Naive thymus-derived CD4-positive, alpha-beta T cell (primary cell): Measurements from ENCODE around the gene STARD3NL. TPM values are rescaled to one million over a fixed set of nuclear protein-coding genes. Genes with fewer than 3 reads are reported as not detected.

ENCODE experiments used
- ATAC-seq: fragments of 150-1000 bp; cut with Tn5 transposase; 2 replicates; pipeline ENCODE4 v1.10.0; 2021; ENCODE audit warnings: mild to moderate bottlenecking, moderate library complexity
- CTCF ChIA-PET: fragments of 350-600 bp; sonication (Branson Sonifier 250); formaldehyde crosslinking; loops from one replicate; lab custom pipeline; 2021; ENCODE audit warnings: antibody characterized with exemption; lab: Charles Lee
- POLR2A ChIA-PET: fragments of 350-600 bp; sonication (Branson Sonifier 250); formaldehyde crosslinking; loops from one replicate; lab custom pipeline; 2021; ENCODE audit warnings: antibody characterized with exemption, inconsistent platforms; lab: Charles Lee
- DNase-seq, 9 donors: peaks; one replicate each; pipeline versions ENCODE4 v3.0.0 to v3.0.0-alpha.2; 2020 to 2022; ENCODE audit warnings: mixed read lengths in 1 of 9
- H3K27ac ChIP-seq: one replicate; pipeline ENCODE4 v1.7.0; 2013; ENCODE audit warnings: mild to moderate bottlenecking, low read depth, low read length, moderate library complexity
- H3K27me3 ChIP-seq, 2 donors: one replicate each; pipeline ENCODE4 v1.7.0; 2013; ENCODE audit warnings: low read length in 2 of 2, mild to moderate bottlenecking in 2 of 2, moderate library complexity in 2 of 2; ENCODE audit not compliant: control insufficient read depth in 2 of 2, insufficient read depth in 2 of 2
- H3K36me3 ChIP-seq, 3 experiments: 1 replicate in 2 of 3; 2 replicates in 1 of 3; pipeline ENCODE4 v1.7.0; 2013; ENCODE audit warnings: low read length in 3 of 3, mild to moderate bottlenecking in 3 of 3, moderate library complexity in 1 of 3; ENCODE audit not compliant: insufficient read depth in 3 of 3, control insufficient read depth in 2 of 3
- H3K4me1 ChIP-seq, 2 donors: one replicate each; pipeline ENCODE4 v1.7.0; 2013; ENCODE audit warnings: low read length in 2 of 2, mild to moderate bottlenecking in 2 of 2, moderate library complexity in 1 of 2; ENCODE audit not compliant: control insufficient read depth in 2 of 2, insufficient read depth in 2 of 2
- H3K4me3 ChIP-seq: 2 replicates; pipeline ENCODE4 v1.7.0; 2013; ENCODE audit warnings: mild to moderate bottlenecking, low read length
- H3K9me3 ChIP-seq, 3 experiments: 1 replicate in 2 of 3; 2 replicates in 1 of 3; pipeline ENCODE4 v1.7.0; 2013; ENCODE audit warnings: low read length in 3 of 3; ENCODE audit not compliant: control insufficient read depth in 2 of 3
- H3K27ac Mint-ChIP-seq, 9 donors: one replicate each; pipeline ENCODE4 v1.8.0; 2020 to 2022; ENCODE audit warnings: mixed read lengths in 9 of 9, mild to moderate bottlenecking in 8 of 9, moderate library complexity in 5 of 9, inconsistent platforms in 2 of 9
- H3K27me3 Mint-ChIP-seq, 5 donors: one replicate each; pipeline ENCODE4 v1.8.0; 2021 to 2022; ENCODE audit warnings: mixed read lengths in 5 of 5, mild to moderate bottlenecking in 1 of 5
- H3K36me3 Mint-ChIP-seq, 5 donors: one replicate each; pipeline ENCODE4 v1.8.0; 2020 to 2022; ENCODE audit warnings: mixed read lengths in 5 of 5, mild to moderate bottlenecking in 3 of 5, inconsistent platforms in 1 of 5
- H3K4me1 Mint-ChIP-seq, 7 donors: one replicate each; pipeline ENCODE4 v1.8.0; 2020 to 2022; ENCODE audit warnings: mixed read lengths in 7 of 7, mild to moderate bottlenecking in 3 of 7, inconsistent platforms in 1 of 7
- H3K4me3 Mint-ChIP-seq, 10 donors: one replicate each; pipeline ENCODE4 v1.8.0; 2020 to 2022; ENCODE audit warnings: mild to moderate bottlenecking in 10 of 10, mixed read lengths in 10 of 10, moderate library complexity in 6 of 10, inconsistent platforms in 2 of 10
- H3K9me3 Mint-ChIP-seq, 11 donors: one replicate each; pipeline ENCODE4 v1.8.0; 2020 to 2022; ENCODE audit warnings: mixed read lengths in 11 of 11, mild to moderate bottlenecking in 4 of 11, inconsistent platforms in 1 of 11, moderate library complexity in 1 of 11
- intact Hi-C, 2 donors: fragments of 100-400 bp; cut with micrococcal nuclease; formaldehyde crosslinking; loops; one replicate each; pipeline ENCODE4 v1.15.1; 2023
- polyA plus RNA-seq, 2 donors: library from polyadenylated mRNA; unstranded; fragments of 300-500 nt; fragmentation: Illumina TruSeq; gene quantifications; one replicate each; pipeline ENCODE4 v1.2.3, GENCODE V29; 2021
- total RNA-seq, 6 experiments: library from RNA in 5 of 6; stranded (reverse) in 5 of 6; gene quantifications; 1 replicate in 5 of 6; 2 replicates in 1 of 6; pipeline ENCODE4 v1.2.3 and lab custom pipeline; 2021 to 2026

STARD3NL gene
- total and polyA plus RNA-seq, 7 experiments from 2014 or later = 9.4 to 26.9 (median 17.0) TPM

DNA sequence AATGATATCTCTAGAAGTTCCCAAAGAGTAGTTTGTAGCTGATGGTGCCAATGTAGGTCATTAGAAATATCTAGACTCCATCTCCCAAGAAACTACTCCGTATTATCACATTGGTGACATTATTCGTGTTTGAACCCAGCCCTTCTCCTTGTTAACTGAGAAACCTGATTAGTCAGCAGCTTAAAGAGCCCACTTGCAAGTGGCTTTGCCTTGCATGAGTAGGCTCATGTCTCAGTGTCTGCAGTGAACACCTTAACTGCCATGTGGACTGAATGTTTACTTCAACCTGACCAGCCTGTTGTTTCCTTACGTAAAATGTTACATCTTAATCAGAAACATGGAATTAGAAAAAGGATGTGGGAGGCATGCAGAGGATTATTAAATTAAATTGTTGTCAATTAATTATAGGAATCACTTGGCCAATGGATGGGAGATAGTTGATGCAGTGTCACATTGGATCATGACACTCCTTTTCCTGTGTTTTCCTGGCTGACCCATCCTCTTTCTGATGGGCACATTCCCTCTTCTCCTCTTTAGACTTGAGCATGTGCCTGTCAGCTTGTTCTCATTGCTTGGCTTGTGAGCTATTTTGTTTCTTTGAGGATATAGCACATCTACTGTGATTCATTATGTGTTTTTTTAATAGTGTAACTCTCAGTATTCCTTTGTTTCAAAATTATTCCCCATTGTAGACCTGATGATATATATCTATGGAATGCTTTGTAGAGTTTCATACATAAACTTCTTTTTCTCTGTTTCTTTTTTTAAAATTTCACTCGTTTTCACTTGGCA, 18.0 kb downstream of the STARD3NL start:
- peaks cover 0 to 5% (median 0%) of the 10 kb centered on the region in 11 donors for H3K9me3 Mint-ChIP-seq
- H3K27me3 Mint-ChIP-seq = no peaks in the 10 kb centered on the region
- H3K27ac ChIP-seq = no peak overlapping the region
- ATAC-seq = no peak
- peaks cover 15 to 54% (median 43%) of the 10 kb centered on the region in 7 donors for H3K4me1 Mint-ChIP-seq
- DNase-seq = no peak
- H3K36me3 ChIP-seq = no peaks in the 10 kb centered on the region
- H3K4me1 ChIP-seq = no peaks in the 10 kb centered on the region
- ChIA-PET CTCF (interaction anchor here (1.0 to 3.0 kb wide), 2 partner anchors 11 to 20 kb away, joined by 4 to 12 read pairs; no protein-coding TSS in a partner anchor), POLR2A (interaction anchor here (1.1 kb wide), 1 partner anchor 10 kb away, joined by 4 read pairs; no protein-coding TSS in a partner anchor)
- H3K27ac Mint-ChIP-seq = no peak overlapping the region
- no peak overlapping the region for H3K4me3 ChIP-seq
- intact Hi-C loops = no loop called here
- peaks cover 0 to 10% (median 5%) of the 10 kb centered on the region in 5 donors for H3K36me3 Mint-ChIP-seq
- no peaks in the 10 kb centered on the region for H3K9me3 ChIP-seq
- no peak overlapping the region for H3K4me3 Mint-ChIP-seq
- H3K27me3 ChIP-seq = no peaks in the 10 kb centered on the region

GRCh38 chr7:38198366-38198765, 20.3 kb downstream of the STARD3NL start:
- no peak for ATAC-seq
- no peak overlapping the region for H3K27ac ChIP-seq
- H3K9me3 Mint-ChIP-seq = peaks cover 0 to 4% (median 0%) of the 10 kb centered on the region in 11 donors
- intact Hi-C loops = no loop called here
- no peaks in the 10 kb centered on the region for H3K27me3 Mint-ChIP-seq
- peak overlapping the region in 1 of 9 donors; percentile 78 for H3K27ac Mint-ChIP-seq
- peaks cover 0 to 4% (median 2%) of the 10 kb centered on the region in 3 experiments for H3K36me3 ChIP-seq
- H3K4me3 Mint-ChIP-seq = no peak overlapping the region
- ChIA-PET POLR2A (no interaction called here), CTCF (interaction anchor here (0.9 to 3.0 kb wide), 2 partner anchors 17 to 172 kb away, joined by 4 to 12 read pairs; no protein-coding TSS in a partner anchor)
- peaks cover 0 to 20% (median 7%) of the 10 kb centered on the region in 5 donors for H3K36me3 Mint-ChIP-seq
- no peaks in the 10 kb centered on the region for H3K9me3 ChIP-seq
- no peak for DNase-seq
- H3K27me3 ChIP-seq = no peaks in the 10 kb centered on the region
- peaks cover 10 to 38% (median 28%) of the 10 kb centered on the region in 7 donors for H3K4me1 Mint-ChIP-seq
- H3K4me1 ChIP-seq = no peaks in the 10 kb centered on the region
- H3K4me3 ChIP-seq = no peak overlapping the region

DNA sequence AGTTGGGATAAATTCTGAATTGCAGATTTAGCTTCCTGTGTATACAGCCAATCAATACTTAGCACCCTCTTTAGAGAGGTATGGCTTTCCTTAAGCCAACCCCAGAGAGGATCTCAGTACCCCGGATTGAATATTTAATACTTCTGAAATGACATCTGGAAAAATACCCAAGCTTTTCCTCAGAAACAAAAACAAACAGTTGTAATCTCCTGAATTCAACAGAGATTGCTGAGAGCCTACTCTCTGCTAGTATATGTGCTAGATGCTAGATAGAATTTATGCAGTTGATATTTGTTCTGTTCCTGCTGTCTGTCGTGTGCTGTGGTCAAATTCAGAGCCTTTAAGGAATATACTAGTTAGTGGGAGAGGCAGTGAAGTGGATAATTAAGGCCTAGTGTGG, 21.1 kb downstream of the STARD3NL start:
- DNase-seq (no peak), ATAC-seq (no peak)
- H3K27ac Mint-ChIP-seq = peak overlapping the region in 1 of 9 donors; percentile 78
- intact Hi-C loops = no loop called here
- Histone ChIP-seq H3K27ac (no peak overlapping the region), H3K4me1 (no peaks in the 10 kb centered on the region), H3K27me3 (no peaks in the 10 kb centered on the region), H3K4me3 (no peak overlapping the region), H3K36me3 (peaks cover 0 to 4% (median 2%) of the 10 kb centered on the region in 3 experiments), H3K9me3 (no peaks in the 10 kb centered on the region)
- no peaks in the 10 kb centered on the region for H3K27me3 Mint-ChIP-seq
- H3K36me3 Mint-ChIP-seq = peaks cover 0 to 24% (median 13%) of the 10 kb centered on the region in 5 donors
- peaks cover 0 to 4% (median 0%) of the 10 kb centered on the region in 11 donors for H3K9me3 Mint-ChIP-seq
- H3K4me1 Mint-ChIP-seq = peaks cover 8 to 32% (median 25%) of the 10 kb centered on the region in 7 donors
- no peak overlapping the region for H3K4me3 Mint-ChIP-seq
- ChIA-PET POLR2A (no interaction called here), CTCF (interaction anchor here (0.9 to 3.0 kb wide), 2 partner anchors 17 to 171 kb away, joined by 4 to 12 read pairs; no protein-coding TSS in a partner anchor)

GRCh38 chr7:38199782-38200181, 21.7 kb downstream of the STARD3NL start:
- Histone ChIP-seq H3K27me3 (no peaks in the 10 kb centered on the region), H3K27ac (no peak overlapping the region), H3K9me3 (no peaks in the 10 kb centered on the region), H3K4me3 (no peak overlapping the region), H3K4me1 (no peaks in the 10 kb centered on the region), H3K36me3 (peaks cover 0 to 4% (median 2%) of the 10 kb centered on the region in 3 experiments)
- Mint-ChIP-seq H3K27me3 (no peaks in the 10 kb centered on the region), H3K27ac (no peak overlapping the region), H3K36me3 (peaks cover 0 to 24% (median 15%) of the 10 kb centered on the region in 5 donors), H3K4me1 (peaks cover 8 to 32% (median 25%) of the 10 kb centered on the region in 7 donors), H3K9me3 (peaks cover 0 to 4% (median 0%) of the 10 kb centered on the region in 11 donors), H3K4me3 (no peak overlapping the region)
- DNase-seq (no peak), ATAC-seq (no peak)
- intact Hi-C loops = no loop called here
- ChIA-PET POLR2A (no interaction called here), CTCF (no interaction called here)

DNA sequence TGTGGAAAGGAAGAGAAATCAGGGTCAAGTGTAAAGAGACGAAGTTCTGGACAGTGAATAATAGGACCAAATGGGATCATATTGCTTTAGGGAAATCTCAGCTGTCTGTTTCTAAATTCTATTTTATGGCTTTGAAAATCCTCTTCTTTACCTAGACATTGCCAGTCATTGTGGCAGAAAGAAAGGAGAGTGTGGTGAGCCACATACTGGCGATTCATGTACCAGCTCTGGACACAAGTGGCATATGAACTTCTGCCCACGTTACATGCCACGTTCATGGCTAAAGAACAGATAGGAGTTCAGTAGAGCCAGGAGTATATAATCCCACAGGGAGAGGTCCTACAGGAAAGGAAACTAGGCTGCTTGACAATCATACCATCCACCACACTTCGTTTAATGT, 28.0 kb downstream of the STARD3NL start:
- Histone ChIP-seq H3K4me3 (no peak overlapping the region), H3K36me3 (peaks cover 0 to 14% (median 2%) of the 10 kb centered on the region in 3 experiments), H3K9me3 (no peaks in the 10 kb centered on the region), H3K27me3 (no peaks in the 10 kb centered on the region), H3K27ac (no peak overlapping the region), H3K4me1 (no peaks in the 10 kb centered on the region)
- no peak for ATAC-seq
- Mint-ChIP-seq H3K4me1 (peaks cover 0 to 4% (median 0%) of the 10 kb centered on the region in 7 donors), H3K27ac (peak overlapping the region in 1 of 9 donors; percentile 15), H3K36me3 (peaks cover 0 to 35% (median 16%) of the 10 kb centered on the region in 5 donors), H3K4me3 (no peak overlapping the region), H3K27me3 (no peaks in the 10 kb centered on the region), H3K9me3 (peaks cover 0 to 4% (median 0%) of the 10 kb centered on the region in 11 donors)
- POLR2A ChIA-PET = no interaction called here
- CTCF ChIA-PET = interaction anchor here (1.6 kb wide), 1 partner anchor 10 kb away, joined by 8 read pairs; no protein-coding TSS in a partner anchor
- intact Hi-C loops = loop anchor here in 1 of 2 donors (2.0 kb wide), 1 partner anchor 21 kb away; no protein-coding TSS in a partner anchor
- no peak for DNase-seq

GRCh38 chr7:38207843-38208242, 29.8 kb downstream of the STARD3NL start:
- H3K36me3 Mint-ChIP-seq = peaks cover 0 to 35% (median 12%) of the 10 kb centered on the region in 5 donors
- ChIA-PET CTCF (no interaction called here), POLR2A (no interaction called here)
- H3K4me1 ChIP-seq = no peaks in the 10 kb centered on the region
- no peaks in the 10 kb centered on the region for H3K27me3 ChIP-seq
- peaks cover 0 to 1% (median 0%) of the 10 kb centered on the region in 11 donors for H3K9me3 Mint-ChIP-seq
- no peak overlapping the region for H3K4me3 Mint-ChIP-seq
- H3K4me1 Mint-ChIP-seq = peaks cover 0 to 4% (median 0%) of the 10 kb centered on the region in 7 donors
- H3K27me3 Mint-ChIP-seq = no peaks in the 10 kb centered on the region
- H3K36me3 ChIP-seq = peaks cover 0 to 10% (median 0%) of the 10 kb centered on the region in 3 experiments
- no peak overlapping the region for H3K4me3 ChIP-seq
- H3K27ac ChIP-seq = no peak overlapping the region
- no peak for DNase-seq
- no peak for ATAC-seq
- no peaks in the 10 kb centered on the region for H3K9me3 ChIP-seq
- no peak overlapping the region for H3K27ac Mint-ChIP-seq
- intact Hi-C loops = loop anchor here in 1 of 2 donors (2.0 kb wide), 1 partner anchor 23 kb away; no protein-coding TSS in a partner anchor
